ENCODE data around the gene RNU11. TPM values are rescaled to one million over a fixed set of nuclear protein-coding genes. Genes with fewer than 3 reads are reported as not detected.
A peak's percentile ranks its signal among the peaks of the same experiment; 100 is the strongest.

The RNU11 gene
- not detected in 2 replicates for total RNA-seq

DNA sequence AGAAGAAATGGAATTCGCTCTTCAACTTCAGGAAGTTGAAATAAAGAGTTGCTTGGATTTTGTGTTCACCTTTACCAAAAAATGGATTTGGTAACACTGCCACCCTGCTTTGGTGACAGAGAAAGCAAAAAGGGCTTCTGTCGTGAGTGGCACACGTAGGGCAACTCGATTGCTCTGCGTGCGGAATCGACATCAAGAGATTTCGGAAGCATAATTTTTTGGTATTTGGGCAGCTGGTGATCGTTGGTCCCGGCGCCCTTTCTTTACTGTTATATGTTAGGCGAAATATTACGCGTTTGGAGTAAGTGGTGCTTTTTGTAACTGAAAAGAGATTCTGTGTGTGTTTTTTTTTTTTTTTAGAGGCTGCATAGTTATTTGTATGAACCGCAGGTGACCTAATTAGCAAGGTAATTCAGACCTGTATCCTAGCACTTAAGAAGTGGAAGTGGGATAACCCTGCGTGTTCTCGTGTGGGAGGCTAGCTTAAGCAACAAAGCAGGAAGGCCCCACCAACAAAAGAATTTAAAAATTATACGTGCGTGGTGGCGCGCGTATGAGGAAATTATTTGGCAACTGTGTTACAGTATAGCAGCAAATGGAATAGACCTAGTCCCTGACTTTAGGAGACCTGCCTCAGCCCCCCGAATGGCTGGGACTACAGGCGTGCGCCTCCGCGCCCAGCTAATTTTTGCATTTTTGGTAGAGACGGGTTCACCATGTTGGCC is at the start of gene RNU11:
RNU11 (plus strand) TSS at position 127 of the 725 bp plus-strand sequence.
- Histone ChIP-seq H3K27me3 (ENCODE audit: insufficient read depth, low read length) (no peaks in the 10 kb centered on the region), H3K9me3 (ENCODE audit: low read depth, low read length) (no peaks in the 10 kb centered on the region), H2AFZ (ENCODE audit: low read length) (peak within 1 kb of the TSS; percentile 86), H3K4me3 (ENCODE audit: insufficient read depth, low read length) (peak within 1 kb of the TSS; percentile 65), H3K36me3 (ENCODE audit: insufficient read depth, low read length) (no peaks in the 10 kb centered on the region), H3K27ac (ENCODE audit: low read depth, low read length) (peak within 1 kb of the TSS; percentile 99), H4K20me1 (ENCODE audit: insufficient read depth, low read length) (no peaks in the 10 kb centered on the region), H3K4me2 (ENCODE audit: insufficient read depth, low read length) (peak within 1 kb of the TSS; percentile 95), H3K79me2 (ENCODE audit: insufficient read depth, low read length) (no peaks in the 10 kb centered on the region), H3K4me1 (ENCODE audit: insufficient read depth, low read length) (peaks cover 12% of the 10 kb centered on the region)
- TF ChIP-seq, protein P1, sequence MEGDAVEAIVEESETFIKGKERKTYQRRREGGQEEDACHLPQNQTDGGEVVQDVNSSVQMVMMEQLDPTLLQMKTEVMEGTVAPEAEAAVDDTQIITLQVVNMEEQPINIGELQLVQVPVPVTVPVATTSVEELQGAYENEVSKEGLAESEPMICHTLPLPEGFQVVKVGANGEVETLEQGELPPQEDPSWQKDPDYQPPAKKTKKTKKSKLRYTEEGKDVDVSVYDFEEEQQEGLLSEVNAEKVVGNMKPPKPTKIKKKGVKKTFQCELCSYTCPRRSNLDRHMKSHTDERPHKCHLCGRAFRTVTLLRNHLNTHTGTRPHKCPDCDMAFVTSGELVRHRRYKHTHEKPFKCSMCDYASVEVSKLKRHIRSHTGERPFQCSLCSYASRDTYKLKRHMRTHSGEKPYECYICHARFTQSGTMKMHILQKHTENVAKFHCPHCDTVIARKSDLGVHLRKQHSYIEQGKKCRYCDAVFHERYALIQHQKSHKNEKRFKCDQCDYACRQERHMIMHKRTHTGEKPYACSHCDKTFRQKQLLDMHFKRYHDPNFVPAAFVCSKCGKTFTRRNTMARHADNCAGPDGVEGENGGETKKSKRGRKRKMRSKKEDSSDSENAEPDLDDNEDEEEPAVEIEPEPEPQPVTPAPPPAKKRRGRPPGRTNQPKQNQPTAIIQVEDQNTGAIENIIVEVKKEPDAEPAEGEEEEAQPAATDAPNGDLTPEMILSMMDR (IDR thresholded peaks at IDR 0.05; ENCODE audit: extremely low read depth, low read depth, low read length): no peak
- DNase-seq (ENCODE audit: insufficient read length, low spot score, missing footprints): peak; percentile 96

DNA sequence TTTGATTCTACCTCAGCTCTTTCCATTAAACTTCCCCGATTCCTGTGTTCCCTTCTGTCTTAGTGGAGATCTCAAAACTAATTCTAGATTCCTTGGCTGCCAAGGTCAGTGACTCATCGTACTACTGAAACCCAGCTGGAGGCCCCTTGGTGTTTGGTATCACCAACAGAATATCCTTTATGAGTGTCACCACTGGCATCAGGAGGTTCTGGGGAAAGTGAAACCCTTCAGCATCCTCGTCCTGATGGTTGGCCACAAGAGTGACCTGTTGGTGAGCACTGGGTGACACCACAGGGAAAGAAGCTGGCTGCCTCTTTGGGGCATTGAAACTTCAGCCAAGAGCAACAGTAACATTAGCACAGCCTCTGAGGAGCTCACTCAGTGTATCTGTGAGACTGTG is 46.7 kb upstream of the RNU11 start:
- peak; percentile 98 for DNase-seq (ENCODE audit: insufficient read length, low spot score, missing footprints)
- Histone ChIP-seq H3K4me2 (ENCODE audit: insufficient read depth, low read length) (peak overlapping the region; percentile 78), H3K27me3 (ENCODE audit: insufficient read depth, low read length) (no peaks in the 10 kb centered on the region), H3K27ac (ENCODE audit: low read depth, low read length) (peak overlapping the region; percentile 74), H3K36me3 (ENCODE audit: insufficient read depth, low read length) (peaks cover 26% of the 10 kb centered on the region), H4K20me1 (ENCODE audit: insufficient read depth, low read length) (peaks cover 7% of the 10 kb centered on the region), H3K4me1 (ENCODE audit: insufficient read depth, low read length) (peaks cover 15% of the 10 kb centered on the region), H3K79me2 (ENCODE audit: insufficient read depth, low read length) (no peaks in the 10 kb centered on the region), H3K9me3 (ENCODE audit: low read depth, low read length) (no peaks in the 10 kb centered on the region), H3K4me3 (ENCODE audit: insufficient read depth, low read length) (peak overlapping the region; percentile 47), H2AFZ (ENCODE audit: low read length) (peak overlapping the region; percentile 29)
- TF ChIP-seq, protein P1 (IDR thresholded peaks at IDR 0.05; ENCODE audit: extremely low read depth, low read depth, low read length): no peak

- DNase-seq (ENCODE audit: insufficient read length, low spot score, missing footprints): peak; percentile 95
- Histone ChIP-seq H3K9me3 (ENCODE audit: low read depth, low read length) (no peaks in the 10 kb centered on the region), H3K4me3 (ENCODE audit: insufficient read depth, low read length) (no peak overlapping the region), H3K36me3 (ENCODE audit: insufficient read depth, low read length) (peaks cover 36% of the 10 kb centered on the region), H4K20me1 (ENCODE audit: insufficient read depth, low read length) (peaks cover 7% of the 10 kb centered on the region), H3K79me2 (ENCODE audit: insufficient read depth, low read length) (no peaks in the 10 kb centered on the region), H3K4me1 (ENCODE audit: insufficient read depth, low read length) (peaks cover 15% of the 10 kb centered on the region), H2AFZ (ENCODE audit: low read length) (no peak overlapping the region), H3K4me2 (ENCODE audit: insufficient read depth, low read length) (peak overlapping the region; percentile 78), H3K27me3 (ENCODE audit: insufficient read depth, low read length) (no peaks in the 10 kb centered on the region), H3K27ac (ENCODE audit: low read depth, low read length) (peak overlapping the region; percentile 74)
- TF ChIP-seq, protein P1 (IDR thresholded peaks at IDR 0.05; ENCODE audit: extremely low read depth, low read depth, low read length): peak; percentile 80
These were observed 45.6 kb upstream of the RNU11 start for GRCh38 chr1:28602536-28603439.

GRCh38 chr1:28604411-28604810 is 44.0 kb upstream of the RNU11 start:
- no peak for DNase-seq (ENCODE audit: insufficient read length, low spot score, missing footprints)
- peaks cover 36% of the 10 kb centered on the region for H3K36me3 ChIP-seq (ENCODE audit: insufficient read depth, low read length)
- peaks cover 15% of the 10 kb centered on the region for H3K4me1 ChIP-seq (ENCODE audit: insufficient read depth, low read length)
- no peak overlapping the region for H2AFZ ChIP-seq (ENCODE audit: low read length)
- no peak overlapping the region for H3K4me3 ChIP-seq (ENCODE audit: insufficient read depth, low read length)
- peaks cover 7% of the 10 kb centered on the region for H4K20me1 ChIP-seq (ENCODE audit: insufficient read depth, low read length)
- no peaks in the 10 kb centered on the region for H3K9me3 ChIP-seq (ENCODE audit: low read depth, low read length)
- TF ChIP-seq, protein P1 (IDR thresholded peaks at IDR 0.05; ENCODE audit: extremely low read depth, low read depth, low read length): no peak
- H3K79me2 ChIP-seq (ENCODE audit: insufficient read depth, low read length): no peaks in the 10 kb centered on the region
- H3K27ac ChIP-seq (ENCODE audit: low read depth, low read length): no peak overlapping the region
- H3K27me3 ChIP-seq (ENCODE audit: insufficient read depth, low read length): no peaks in the 10 kb centered on the region
- no peak overlapping the region for H3K4me2 ChIP-seq (ENCODE audit: insufficient read depth, low read length)
